Hepatic stellate cell (primary cell): ENCODE results near the gene SLC35G4.
"Not testable (repeated sequence)": the region's sequence is repeated elsewhere in the genome, so short reads cannot be mapped to it uniquely, and the experiment has no call there.

Source experiments
- DNase-seq: peaks from one replicate; pipeline ENCODE4 v3.0.0; 2011; ENCODE audit warnings: low spot score

Gene SLC35G4

GRCh38 chr18:11609488-11609887 is at the start of gene SLC35G4:
Gene SLC35G4 (plus strand): TSS chr18:11609596. CDS start chr18:11609596, 0 bp downstream.
- not testable (repeated sequence) for DNase-seq

DNA sequence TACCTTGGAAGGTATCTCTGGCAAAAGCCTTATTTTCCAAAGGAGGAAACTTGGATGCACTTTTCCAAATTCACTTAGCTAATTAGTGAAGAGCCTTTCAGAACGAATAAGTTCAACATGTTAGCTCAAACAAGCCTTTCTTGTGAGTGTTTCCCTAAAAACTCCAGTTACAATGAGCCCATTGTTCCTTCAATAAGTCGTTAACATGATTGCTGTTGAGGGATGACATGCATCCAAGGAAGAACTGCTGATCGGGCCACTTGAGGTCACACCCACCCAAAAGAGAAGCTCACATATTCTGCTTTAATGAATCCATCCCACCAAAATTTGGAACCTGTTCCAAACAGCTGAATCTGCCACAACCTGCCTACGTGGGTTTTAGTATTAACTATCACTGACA is 48.1 kb upstream of the SLC35G4 start:
- no peak for DNase-seq

DNA sequence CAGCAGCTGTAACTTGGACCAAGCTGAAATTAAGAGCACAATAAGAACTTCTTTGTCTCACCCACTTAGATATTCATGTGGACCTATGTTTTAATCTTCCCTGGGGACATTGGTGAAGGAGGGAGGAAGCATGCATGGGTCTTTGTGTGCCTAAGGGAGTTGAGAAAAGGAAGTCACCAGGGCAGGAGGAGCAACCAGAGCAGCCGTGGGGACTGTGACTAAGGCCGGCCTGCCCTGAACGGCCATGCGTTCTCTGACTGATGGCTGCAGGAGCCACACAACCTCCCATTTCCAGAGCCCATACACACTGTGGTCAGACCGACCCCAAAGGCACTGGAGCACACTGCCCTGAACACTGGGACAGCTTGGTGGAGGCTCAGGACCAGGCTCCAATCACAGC is 43.7 kb upstream of the SLC35G4 start:
- no peak for DNase-seq

GRCh38 chr18:11566236-11566965 is 43.0 kb upstream of the SLC35G4 start:
- DNase-seq = no peak

DNA sequence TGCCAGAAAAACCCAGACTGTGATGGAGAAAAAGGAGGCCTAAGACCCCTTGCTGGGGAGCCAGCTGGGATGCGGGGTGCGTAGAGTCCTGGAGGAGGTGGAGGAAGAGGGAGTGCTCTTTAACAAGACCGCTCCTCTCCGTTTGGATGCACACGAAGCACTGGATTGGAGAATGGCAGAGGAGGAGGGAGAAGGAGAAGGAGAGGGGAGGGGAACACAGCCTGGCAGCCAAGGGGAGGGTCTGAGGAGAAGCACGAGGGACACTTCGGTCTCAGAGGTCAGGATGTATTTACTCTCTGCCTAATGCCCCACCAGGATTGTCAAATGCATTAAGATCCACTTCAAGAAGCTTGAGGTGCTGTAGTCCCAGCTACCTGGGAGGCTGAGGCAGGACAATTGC is 42.0 kb upstream of the SLC35G4 start:
- no peak for DNase-seq

GRCh38 chr18:11570073-11570588 is 39.3 kb upstream of the SLC35G4 start:
- DNase-seq = no peak

- no peak for DNase-seq
These were observed 38.5 kb upstream of the SLC35G4 start for GRCh38 chr18:11570769-11571412.

GRCh38 chr18:11572201-11572600 is 37.2 kb upstream of the SLC35G4 start:
- no peak for DNase-seq

DNA sequence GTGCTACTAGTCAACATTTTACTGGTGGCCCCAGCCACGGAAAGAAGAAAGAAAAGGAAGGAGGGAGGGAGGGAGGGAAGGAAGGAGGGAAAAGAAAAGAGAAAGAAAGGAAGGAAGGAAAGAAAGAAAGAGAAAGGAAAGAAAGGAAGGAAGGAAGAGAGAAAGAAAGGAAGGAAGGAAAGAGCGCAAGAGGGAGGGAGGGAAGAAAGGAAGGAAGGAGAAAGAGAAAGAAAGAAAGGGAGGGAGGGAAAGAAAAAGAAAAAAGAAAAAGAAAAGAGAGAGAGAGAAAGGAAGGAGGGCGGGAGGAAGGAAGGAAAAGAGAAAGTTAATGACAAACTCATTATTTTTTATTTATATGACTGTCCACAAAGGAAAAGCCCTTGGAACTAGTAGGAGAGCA is 34.9 kb upstream of the SLC35G4 start:
- DNase-seq = no peak

GRCh38 chr18:11577271-11578112 is 31.9 kb upstream of the SLC35G4 start:
- DNase-seq = no peak

GRCh38 chr18:11578799-11579198 is 30.6 kb upstream of the SLC35G4 start:
- no peak for DNase-seq

DNA sequence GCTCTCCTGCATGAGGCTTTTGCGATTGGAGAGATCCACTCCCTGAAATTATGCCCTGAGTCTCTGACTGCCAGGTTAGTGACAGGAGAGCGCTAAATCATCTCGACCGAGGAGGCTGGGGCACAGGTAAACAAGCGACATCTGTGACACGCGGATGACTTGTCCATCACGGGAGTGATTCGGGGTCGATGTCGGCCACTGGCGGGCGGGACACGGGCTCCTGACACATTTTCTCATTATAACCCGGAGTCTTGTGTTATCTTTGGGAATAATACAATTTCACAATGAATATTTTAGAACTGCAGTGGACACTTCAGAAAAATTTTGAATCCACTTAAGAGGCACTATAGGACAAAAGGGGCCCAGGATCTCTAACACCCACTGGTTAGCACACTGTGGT is 29.5 kb upstream of the SLC35G4 start:
- DNase-seq = no peak

DNA sequence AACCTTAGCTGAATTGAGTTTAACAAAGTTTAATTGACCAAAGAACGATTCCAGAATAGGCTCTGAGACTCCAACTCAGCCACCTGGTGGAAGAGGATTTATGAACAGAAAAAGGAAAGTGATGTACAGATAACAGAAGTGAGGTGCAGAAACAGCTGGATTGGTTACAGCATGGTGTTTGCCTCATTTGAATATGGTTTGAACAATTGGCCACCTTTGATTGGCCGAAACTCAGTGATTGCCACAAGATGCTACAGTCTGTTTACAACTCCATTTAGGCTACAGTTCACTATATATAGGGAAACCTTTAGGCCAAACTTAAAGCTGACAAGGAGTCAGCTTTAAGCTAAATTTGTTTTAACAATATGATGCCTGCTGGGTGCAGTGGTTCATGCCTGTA is 28.1 kb upstream of the SLC35G4 start:
- DNase-seq = no peak

GRCh38 chr18:11585596-11585995 is 23.8 kb upstream of the SLC35G4 start:
- no peak for DNase-seq

GRCh38 chr18:11586896-11587295 is 22.5 kb upstream of the SLC35G4 start:
- no peak for DNase-seq

- DNase-seq = no peak
These were observed 22.0 kb upstream of the SLC35G4 start for GRCh38 chr18:11587432-11587831.

DNA sequence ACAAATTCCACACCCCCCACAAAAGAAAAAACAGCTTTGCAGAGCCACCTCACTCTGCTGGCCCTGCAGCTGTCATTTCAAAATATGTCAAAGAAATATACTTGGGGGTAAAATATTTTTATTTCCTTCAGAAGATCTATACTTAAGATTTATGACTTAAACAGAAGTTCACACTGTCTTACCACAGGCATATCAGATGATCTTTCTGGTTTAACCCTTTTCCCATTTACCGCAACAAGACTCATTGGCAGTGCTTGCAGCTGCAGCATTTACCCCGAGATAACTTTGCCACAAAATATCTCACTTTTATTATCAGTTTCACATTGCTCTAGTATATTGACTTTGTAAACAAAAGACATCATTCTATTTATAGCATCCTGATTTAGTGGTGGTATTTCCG is 21.6 kb upstream of the SLC35G4 start:
- DNase-seq = no peak

DNA sequence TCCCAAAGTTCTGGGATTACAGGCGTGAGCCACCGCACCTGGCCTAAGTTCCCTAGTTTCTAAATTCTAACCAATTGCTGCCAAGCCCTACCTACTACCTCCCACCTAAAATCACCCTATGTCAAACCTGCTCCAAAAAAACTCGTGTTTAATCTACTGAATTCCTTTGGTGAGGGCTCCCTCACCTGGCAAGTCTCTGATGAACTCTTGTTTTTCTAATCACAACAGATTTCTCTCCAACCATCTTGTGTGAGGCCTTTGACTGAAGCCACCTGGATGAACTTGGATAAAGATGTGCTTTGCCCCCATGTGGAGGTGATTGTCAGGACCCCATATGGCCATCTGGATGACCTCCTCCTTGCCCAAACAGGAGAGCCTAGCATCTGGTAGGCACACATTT is 17.4 kb upstream of the SLC35G4 start:
- no peak for DNase-seq

GRCh38 chr18:11600321-11600720 is 9.1 kb upstream of the SLC35G4 start:
- DNase-seq = no peak

GRCh38 chr18:11607906-11608305 is 1.5 kb upstream of the SLC35G4 start:
- DNase-seq = no peak

GRCh38 chr18:11608618-11609017 is 778 bp upstream of the SLC35G4 start:
- not testable (repeated sequence) for DNase-seq

DNA sequence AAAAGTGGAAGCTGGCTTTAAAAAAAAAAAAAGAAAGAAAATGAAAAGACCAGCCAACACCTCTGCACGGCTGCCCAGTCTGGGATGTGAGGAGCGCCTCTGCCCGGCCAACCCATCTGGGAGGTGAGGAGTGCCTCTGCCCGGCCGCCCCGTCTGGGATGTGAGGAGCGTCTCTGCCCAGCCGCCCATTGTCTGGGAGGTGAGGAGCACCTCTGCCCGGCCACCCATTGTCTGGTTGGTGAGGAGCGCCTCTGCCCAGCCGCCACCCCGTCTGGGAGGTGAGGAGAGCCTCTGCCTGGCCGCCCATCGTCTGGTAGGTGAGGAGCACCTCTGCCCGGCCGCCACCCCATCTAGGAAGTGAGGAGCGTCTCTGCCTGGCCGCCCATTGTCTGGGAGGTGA is 3.7 kb downstream of the SLC35G4 start:
- DNase-seq = not testable (repeated sequence)

DNA sequence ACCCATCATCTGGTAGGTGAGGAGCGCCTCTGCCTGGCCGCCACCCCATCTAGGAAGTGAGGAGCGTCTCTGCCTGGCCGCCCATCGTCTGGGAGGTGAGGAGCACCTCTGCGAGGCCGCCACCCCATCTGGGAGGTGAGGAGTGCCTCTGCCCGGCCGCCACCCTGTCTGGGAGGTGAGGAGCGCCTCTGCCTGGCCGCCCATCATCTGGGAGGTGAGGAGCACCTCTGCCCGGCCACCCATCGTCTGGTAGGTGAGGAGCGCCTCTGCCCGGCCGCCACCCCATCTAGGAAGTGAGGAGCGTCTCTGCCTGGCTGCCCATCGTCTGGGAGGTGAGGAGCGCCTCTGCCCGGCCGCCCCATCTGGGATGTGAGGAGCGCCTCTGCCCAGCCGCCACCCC is 4.2 kb downstream of the SLC35G4 start:
- DNase-seq = not testable (repeated sequence)
